GM12878 (cell line): ENCODE data around the gene NCKAP5. TPM values are rescaled to one million over a fixed set of nuclear protein-coding genes. Genes with fewer than 3 reads are reported as not detected.

Experiments
- ATAC-seq: fragments of 200-7000 bp; cut with Tn5 transposase; 3 replicates; pipeline ENCODE4 v1.9.1; 2020; ENCODE audit warnings: mild to moderate bottlenecking, moderate library complexity
- BruUV-seq: library from RNA; stranded (reverse); fragments of 400-500 nt; replicated peaks from 2 replicates; lab custom pipeline; 2021; lab: Mats Ljungman, UMichigan
- CTCF ChIA-PET: fragments of 300-600 bp; sonication (Branson Sonifier 250); formaldehyde crosslinking; extraction: SDS; loops from one replicate; lab custom pipeline; 2021; ENCODE audit warnings: inconsistent platforms; lab: Yijun Ruan, JAX
- POLR2A ChIA-PET: fragments of 350-600 bp; formaldehyde crosslinking; extraction: SDS; loops from one replicate; lab custom pipeline; 2021; ENCODE audit warnings: inconsistent platforms; lab: Charles Lee
- RAD21 ChIA-PET: fragments of 300-600 bp; sonication (Branson Sonifier 250); formaldehyde crosslinking; loops from one replicate; lab custom pipeline; 2023; ENCODE audit warnings: antibody characterized with exemption; ENCODE audit not compliant: unreplicated experiment; lab: Charles Lee
- SMC1A ChIA-PET: fragments of 300-600 bp; sonication (Branson Sonifier 250); formaldehyde crosslinking; loops from one replicate; lab custom pipeline; 2023; ENCODE audit not compliant: unreplicated experiment, uncharacterized antibody; lab: Charles Lee
- DNase-seq: peaks from one replicate; pipeline ENCODE4 v3.0.0-alpha.2; 2011; ENCODE audit warnings: low read depth, low spot score
- FAIRE-seq: peaks from 3 replicates; lab custom pipeline; 2011; peaks lifted over from hg19 to GRCh38; lab: Jason Lieb, UNC
- H2AFZ ChIP-seq: 2 replicates; pipeline ENCODE4 v1.6.0; 2011; ENCODE audit warnings: low read depth, low read length, control low read depth; ENCODE audit not compliant: control insufficient read depth
- H3K27ac ChIP-seq: 2 replicates; pipeline ENCODE4 v1.5.1; 2011; ENCODE audit warnings: control low read depth; ENCODE audit not compliant: control insufficient read depth, insufficient read depth
- H3K27me3 ChIP-seq, 2 experiments: replicated peaks in 1 of 2; 2 replicates each; pipeline versions ENCODE4 v1.6.0 to v1.6.1; 2011; ENCODE audit warnings: low read length in 1 of 2; ENCODE audit not compliant: control insufficient read depth in 2 of 2, insufficient read depth in 2 of 2
- H3K36me3 ChIP-seq, 2 experiments: 2 replicates each; pipeline ENCODE4 v1.5.1; 2011; ENCODE audit warnings: low read length in 1 of 2; ENCODE audit not compliant: control insufficient read depth in 2 of 2, insufficient read depth in 2 of 2
- H3K4me1 ChIP-seq: 2 replicates; pipeline ENCODE4 v1.6.1; 2011; ENCODE audit warnings: mild to moderate bottlenecking, low read length, moderate library complexity, mixed read lengths; ENCODE audit not compliant: control insufficient read depth, insufficient read depth
- H3K4me2 ChIP-seq: 2 replicates; pipeline ENCODE4 v1.6.0; 2011; ENCODE audit warnings: control low read depth; ENCODE audit not compliant: control insufficient read depth, insufficient read depth
- H3K4me3 ChIP-seq: fragments of 200-600 bp; sonication (generic); 2 replicates; pipeline ENCODE4 v1.5.1; 2016
- H3K79me2 ChIP-seq: 2 replicates; pipeline ENCODE4 v1.6.0; 2011; ENCODE audit warnings: low read length; ENCODE audit not compliant: control insufficient read depth, insufficient read depth
- H3K9ac ChIP-seq: 2 replicates; pipeline ENCODE4 v1.8.0; 2011; ENCODE audit warnings: low read length, control low read depth, mixed read lengths; ENCODE audit not compliant: control insufficient read depth, insufficient read depth
- H3K9me3 ChIP-seq: replicated peaks from 3 replicates; pipeline ENCODE4 v1.5.1; 2011; ENCODE audit warnings: mild to moderate bottlenecking, low read length; ENCODE audit not compliant: control insufficient read depth, insufficient read depth
- H4K20me1 ChIP-seq: 2 replicates; pipeline ENCODE4 v1.6.0; 2011; ENCODE audit not compliant: control insufficient read depth, insufficient read depth
- EGR1 ChIP-seq, 2 experiments: IDR thresholded peaks; 1 replicate in 1 of 2; 2 replicates in 1 of 2; pipeline ENCODE4 v1.6.1; 2011 to 2012; ENCODE audit warnings: low read depth in 2 of 2, low read length in 2 of 2, borderline replicate concordance in 1 of 2, mild to moderate bottlenecking in 1 of 2, moderate library complexity in 1 of 2
- HDAC6 ChIP-seq: fragments of 200-600 bp; sonication (generic); IDR thresholded peaks from one replicate; pipeline ENCODE4 v1.8.0; 2017; ENCODE audit warnings: antibody characterized with exemption; ENCODE audit not compliant: unreplicated experiment
- RELA ChIP-seq: fragments of 450-650 bp; IDR thresholded peaks from 2 replicates; pipeline ENCODE4 v1.8.0; 2014; ENCODE audit warnings: borderline replicate concordance; ENCODE audit not compliant: partially characterized antibody
- RELB ChIP-seq: fragments of 450-650 bp; IDR thresholded peaks from 2 replicates; pipeline ENCODE4 v1.6.1; 2017; ENCODE audit warnings: low read depth, mild to moderate bottlenecking, moderate library complexity
- RFX5 ChIP-seq: IDR thresholded peaks from 2 replicates; pipeline ENCODE4 v1.6.1; 2011; ENCODE audit warnings: low read depth, low read length, improper control_type of control experiment
- SMC3 ChIP-seq: IDR thresholded peaks from 2 replicates; pipeline ENCODE4 v1.6.1; 2011; ENCODE audit warnings: low read length, improper control_type of control experiment, borderline replicate concordance
- STAT1 ChIP-seq: fragments of 450-650 bp; conservative IDR thresholded peaks from 2 replicates; pipeline ENCODE4 v1.6.1; 2014; ENCODE audit warnings: antibody characterized with exemption, mild to moderate bottlenecking
- ZBTB33 ChIP-seq: fragments of 450-650 bp; IDR thresholded peaks from 2 replicates; pipeline ENCODE4 v1.6.1; 2017; ENCODE audit warnings: mild to moderate bottlenecking
- ZNF24 ChIP-seq: fragments of 450-650 bp; IDR thresholded peaks from 2 replicates; pipeline ENCODE4 v1.6.1; 2017; ENCODE audit warnings: antibody characterized with exemption, mild to moderate bottlenecking
- ZSCAN29 ChIP-seq: fragments of 450-650 bp; IDR thresholded peaks from 2 replicates; pipeline ENCODE4 v1.6.1; 2017; ENCODE audit warnings: mild to moderate bottlenecking, moderate library complexity
- WGBS: methylation state at CpG from one replicate; pipeline ENCODE4 v1.1.6; 2016; ENCODE audit warnings: low lambda C conversion rate; ENCODE audit not compliant: insufficient replicate concordance, insufficient coverage; ENCODE audit errors: missing lambda C conversion rate; 5-methylcytosine and 5-hydroxymethylcytosine counted together
- in situ Hi-C: fragments of 300-500 bp; cut with MboI; formaldehyde crosslinking; loops from 9 replicates; pipeline ENCODE4 v1.14.3; 2018; ENCODE audit warnings: mixed read lengths
- intact Hi-C: fragments of 100-400 bp; cut with micrococcal nuclease; formaldehyde crosslinking; loops from one replicate; pipeline ENCODE4 v1.14.2; 2022; ENCODE audit not compliant: unreplicated experiment
- polyA plus RNA-seq, 11 experiments: library from polyadenylated mRNA; depleted of rRNA in 4 of 11; unstranded in 6 of 11; stranded (reverse) in 5 of 11; fragments of >200 nt; fragmentation: Nextera tagmentation in 4 of 11; fragmentation: Illumina TruSeq in 1 of 11; extraction: Ambion mirVana in 4 of 11; extraction: Trizol in 1 of 11; gene quantifications; 1 replicate in 1 of 11; 2 replicates in 10 of 11; pipeline versions ENCODE4 v1.2.1 to v1.2.3, GENCODE V29; 2011 to 2016; ENCODE audit warnings: inconsistent platforms in 2 of 11, missing spikeins in 2 of 11, low read depth in 1 of 11
- total RNA-seq, 4 experiments: library from RNA; depleted of rRNA in 3 of 4; stranded (reverse); fragments of >200 nt in 3 of 4; fragmentation: Illumina TruSeq in 1 of 4; extraction: Trizol in 1 of 4; gene quantifications; 2 replicates each; pipeline versions ENCODE4 v1.2.1 to v1.2.3, GENCODE V29; 2013 to 2021

NCKAP5 gene
- total and polyA plus RNA-seq, 10 of the 15 experiments (the other 5 are each of a cell fraction or from before 2014, with no cell fraction given) = 0.06 to 0.44 (median 0.16) TPM

- H3K9ac ChIP-seq = no peak overlapping the region
- in situ Hi-C loops = no loop called here
Measured at GRCh38 chr2:132816234-132816633, 752.0 kb downstream of the NCKAP5 start.

More at GRCh38 chr2:132816234-132816633, 752.0 kb downstream of the NCKAP5 start:
- BruUV-seq = no TSS peak
- no peak overlapping the region for H2AFZ ChIP-seq
- H4K20me1 ChIP-seq = no peaks in the 10 kb centered on the region
- ChIA-PET SMC1A (interaction anchor here (1.3 to 1.5 kb wide), 3 partner anchors 13 to 37 kb away, joined by 3 to 5 read pairs (median 5); no protein-coding TSS in a partner anchor), POLR2A (no interaction called here), CTCF (no interaction called here), RAD21 (no interaction called here)
- no peak for TF ChIP-seq ZNF24
- no peak for TF ChIP-seq SMC3
- no peak for TF ChIP-seq EGR1 (IDR thresholded peaks at IDR 0.05; ENCODE audit: borderline replicate concordance in 1 of 2, low read depth in 2 of 2, low read length in 2 of 2)
- no peak for TF ChIP-seq STAT1
- TF ChIP-seq ZBTB33 = no peak
- TF ChIP-seq RFX5 = no peak
- TF ChIP-seq HDAC6 = no peak
- TF ChIP-seq ZSCAN29 = no peak
- TF ChIP-seq RELB = no peak
- TF ChIP-seq RELA = no peak
- H3K27me3 ChIP-seq = no peaks in the 10 kb centered on the region
- no peak overlapping the region for H3K4me3 ChIP-seq
- no peaks in the 10 kb centered on the region for H3K9me3 ChIP-seq
- no peaks in the 10 kb centered on the region for H3K4me1 ChIP-seq
- no peaks in the 10 kb centered on the region for H3K79me2 ChIP-seq
- no peak overlapping the region for H3K27ac ChIP-seq
- no peak for ATAC-seq
- intact Hi-C loops = no loop called here
- DNase-seq = no peak
- WGBS = 46% methylated on average over 7 of the region's 7 CpGs
- no peak for FAIRE-seq
- no peak overlapping the region for H3K4me2 ChIP-seq
- no peaks in the 10 kb centered on the region for H3K36me3 ChIP-seq
